Stimulated activated CD4-positive, alpha-beta T cell treated with anti-CD3 and anti-CD28 coated beads, Interleukin-15, amount 100 ng/mL, for 24 hours (primary cell): ENCODE measurements around the gene SGF29.
"Not testable (repeated sequence)": the region's sequence is repeated elsewhere in the genome, so short reads cannot be mapped to it uniquely, and the experiment has no call there.

ENCODE experiments used
- DNase-seq: peaks from one replicate; pipeline ENCODE4 v3.0.0-alpha.2; 2020

SGF29 gene

DNA sequence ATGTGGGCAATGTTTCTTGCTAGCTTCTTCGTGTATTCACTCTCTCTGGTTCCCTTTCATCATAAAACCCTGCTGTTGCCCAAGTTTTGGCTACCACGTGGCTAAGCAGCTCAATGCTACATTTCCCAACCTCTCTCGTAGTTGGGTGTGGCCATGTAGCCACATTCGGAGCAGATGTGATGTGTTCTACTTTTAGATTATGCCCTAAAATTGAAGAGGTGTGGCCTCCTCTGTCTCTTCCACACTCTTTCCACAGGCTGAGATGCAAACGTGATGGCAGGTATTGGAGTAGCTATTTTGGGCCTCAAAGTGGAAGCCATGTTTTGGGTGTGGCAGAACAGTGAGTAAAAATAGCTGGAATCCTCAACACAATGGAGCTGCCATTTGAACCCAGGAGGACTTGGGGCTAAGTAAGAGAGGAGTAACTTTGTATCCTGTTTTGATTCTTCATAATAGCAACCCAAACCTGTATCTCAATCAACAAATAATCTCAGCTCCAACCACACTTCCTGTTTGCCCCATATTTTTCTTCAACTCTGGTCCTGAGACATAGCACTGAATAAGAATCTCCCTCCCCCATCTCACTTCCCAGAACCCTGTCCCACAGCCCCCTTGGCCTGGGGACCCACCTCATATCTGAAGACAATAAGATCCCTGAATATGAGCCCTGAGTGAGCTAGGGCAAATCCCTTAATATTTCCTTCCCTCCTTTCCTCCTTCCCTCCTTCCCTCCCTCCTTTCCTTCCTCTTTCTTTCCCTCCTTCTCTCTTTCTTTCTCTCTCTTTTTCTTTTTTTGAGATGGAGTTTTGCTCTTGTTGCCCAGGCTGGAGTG, 19.0 kb upstream of the SGF29 start:
- no peak for DNase-seq

DNA sequence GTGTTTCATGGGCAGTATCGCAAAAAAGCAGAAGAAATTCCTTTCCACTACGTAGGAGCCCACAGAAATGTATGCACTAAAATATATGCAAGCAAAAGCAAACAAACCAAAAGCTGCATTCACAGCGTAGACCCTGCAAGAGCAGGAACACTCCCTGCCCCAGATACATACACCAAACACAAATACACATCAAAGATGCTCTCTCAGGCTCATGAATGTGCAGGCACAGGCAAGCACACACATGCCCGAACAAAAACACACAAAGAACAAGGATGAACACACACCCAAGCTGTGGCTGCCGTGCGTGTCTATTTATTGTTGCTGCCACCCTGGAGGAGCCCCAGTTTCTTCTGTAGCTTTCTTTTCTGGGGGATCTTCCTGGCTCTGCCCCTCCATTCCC, 16.6 kb upstream of the SGF29 start:
- DNase-seq: no peak

DNA sequence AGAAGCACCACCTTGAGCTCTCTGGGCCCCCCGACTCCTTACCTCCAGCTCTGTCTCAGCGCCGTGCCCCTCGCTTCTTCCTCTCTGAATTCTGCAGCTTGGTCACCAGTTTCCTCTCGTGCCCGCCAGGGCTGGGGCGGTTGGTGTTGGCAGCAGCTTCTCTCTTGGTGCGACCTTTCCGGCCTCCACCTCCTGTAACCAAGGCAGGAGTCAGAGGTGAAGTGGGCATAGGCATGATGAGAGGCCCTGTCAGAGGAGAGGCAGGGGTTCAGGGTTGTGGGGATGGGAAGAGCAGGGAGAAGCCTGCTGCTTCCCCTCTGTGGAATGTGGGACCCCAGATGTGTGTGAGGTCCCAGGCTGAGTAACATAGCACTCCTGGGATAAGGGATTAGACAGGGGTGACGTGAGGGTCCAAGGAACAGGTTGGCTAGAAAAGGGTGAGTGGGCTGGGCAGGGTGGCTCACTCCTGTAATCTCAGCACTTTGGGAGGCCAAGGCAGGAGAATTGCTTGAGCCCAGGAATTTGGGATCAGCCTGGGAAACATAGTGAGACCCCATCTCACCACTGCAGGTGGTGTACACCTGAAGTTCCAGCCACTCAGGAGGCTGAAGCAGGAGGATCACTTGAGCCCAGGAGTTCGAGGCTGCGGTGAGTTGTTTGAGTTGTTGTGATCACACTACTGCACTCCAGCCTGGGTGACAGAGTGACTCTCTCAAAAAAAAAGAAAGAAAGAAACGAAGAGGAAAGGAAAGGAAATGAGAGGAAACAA, 15.6 kb upstream of the SGF29 start:
- no peak for DNase-seq

DNA sequence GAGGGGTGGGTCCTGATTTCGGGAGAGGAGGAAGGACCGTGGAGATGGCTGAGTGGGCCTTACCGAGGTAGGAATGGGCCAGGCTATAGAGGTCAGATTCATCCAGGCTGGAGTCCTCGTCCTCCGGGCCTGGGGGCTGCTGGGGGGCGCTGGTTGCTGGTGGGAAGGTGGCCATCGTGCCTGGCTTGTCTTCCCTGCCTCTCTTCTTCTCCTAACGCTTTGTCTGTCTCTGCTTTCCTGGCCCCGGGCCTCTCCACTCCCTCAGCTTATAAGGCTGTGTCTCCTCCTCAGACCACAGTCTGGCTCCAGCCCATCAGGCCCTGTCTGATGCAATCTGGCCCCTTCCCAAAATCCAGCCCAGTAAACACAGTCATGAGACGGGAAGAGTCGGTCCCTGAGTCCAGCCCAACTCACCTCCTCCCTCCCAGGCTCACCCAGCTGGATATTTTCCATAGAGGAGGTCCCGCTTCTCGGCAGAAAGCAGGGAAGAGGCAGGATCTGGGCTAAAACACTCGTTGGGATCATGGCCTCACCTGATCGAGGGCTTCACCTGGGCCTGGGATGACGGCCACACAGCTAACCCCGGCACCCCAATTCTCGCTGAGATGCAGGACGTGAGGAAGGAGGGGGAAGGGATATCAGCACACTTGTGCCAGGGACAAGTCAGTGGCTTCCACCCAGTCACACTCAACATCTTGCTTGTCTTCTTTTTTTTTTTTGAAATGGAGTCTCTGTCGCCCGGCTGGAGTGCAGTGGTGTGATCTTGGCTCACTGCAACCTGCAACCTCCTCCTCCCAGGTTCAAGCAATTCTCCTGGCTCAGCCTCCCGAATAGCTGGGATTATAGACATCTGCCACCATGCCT, 14.8 kb upstream of the SGF29 start, which contains the start of gene NUPR1:
TSS of gene NUPR1 (minus strand) at position 242 of the 864 bp plus-strand sequence. CDS start at position 175, 67 bp downstream.
- no peak for DNase-seq

DNA sequence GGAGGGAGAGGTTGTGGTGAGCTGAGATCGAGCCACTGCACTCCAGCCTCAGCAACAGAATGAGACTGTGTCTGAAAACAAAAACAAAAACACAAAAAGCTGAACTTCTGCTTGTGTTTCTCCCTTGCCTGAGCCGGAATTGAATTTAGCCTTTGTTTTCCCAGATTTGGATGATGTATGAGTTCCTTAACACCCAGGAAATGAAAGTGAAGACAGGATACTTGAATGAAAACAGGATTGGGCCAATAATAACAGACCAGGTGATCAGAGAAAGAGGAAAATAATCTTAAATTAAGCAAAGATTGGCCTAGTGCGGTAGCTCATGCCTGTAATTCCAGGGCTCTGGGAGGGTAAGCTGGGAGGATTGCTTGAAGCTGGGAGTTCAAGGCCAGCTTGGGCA, 13.4 kb upstream of the SGF29 start:
- DNase-seq: no peak

DNA sequence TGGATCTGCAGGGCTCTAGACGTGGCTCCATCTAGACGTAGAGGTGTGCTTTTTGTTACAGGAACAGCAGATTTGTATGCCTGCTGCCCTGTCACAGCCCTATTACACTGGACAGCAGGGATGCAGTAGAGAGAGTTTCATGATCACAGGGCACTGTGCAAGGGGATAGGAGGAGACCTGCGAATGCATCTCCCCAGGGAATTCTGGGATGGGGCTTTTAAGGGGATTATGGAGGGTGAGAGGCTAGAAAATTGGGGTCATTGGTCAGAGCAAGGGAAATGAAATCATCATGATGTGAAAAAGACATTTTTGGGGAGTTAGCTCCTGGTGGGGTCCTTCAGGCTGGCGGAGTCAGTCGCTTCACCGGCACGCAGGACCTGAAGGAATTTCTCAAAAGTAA, 11.1 kb upstream of the SGF29 start:
- DNase-seq: no peak

DNA sequence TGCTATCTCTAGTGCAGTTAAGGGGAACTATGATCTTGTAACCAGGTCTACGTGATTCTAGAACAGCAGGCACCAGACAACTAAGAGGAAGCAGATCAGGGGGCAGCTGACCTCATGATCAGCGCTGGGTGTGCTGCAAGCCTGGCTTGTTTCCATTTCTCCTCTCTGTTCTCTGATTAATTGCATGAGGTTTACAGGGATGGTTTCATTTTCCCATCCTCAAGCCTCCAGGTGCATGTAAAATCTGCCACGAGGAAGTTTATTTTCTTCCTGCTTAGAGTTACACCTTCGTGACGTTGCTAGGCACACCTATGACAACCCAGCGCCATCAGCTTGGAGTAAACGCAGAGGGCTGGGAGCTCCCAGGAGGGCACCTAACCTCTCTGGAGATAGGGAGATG, 10.6 kb upstream of the SGF29 start:
- no peak for DNase-seq

DNA sequence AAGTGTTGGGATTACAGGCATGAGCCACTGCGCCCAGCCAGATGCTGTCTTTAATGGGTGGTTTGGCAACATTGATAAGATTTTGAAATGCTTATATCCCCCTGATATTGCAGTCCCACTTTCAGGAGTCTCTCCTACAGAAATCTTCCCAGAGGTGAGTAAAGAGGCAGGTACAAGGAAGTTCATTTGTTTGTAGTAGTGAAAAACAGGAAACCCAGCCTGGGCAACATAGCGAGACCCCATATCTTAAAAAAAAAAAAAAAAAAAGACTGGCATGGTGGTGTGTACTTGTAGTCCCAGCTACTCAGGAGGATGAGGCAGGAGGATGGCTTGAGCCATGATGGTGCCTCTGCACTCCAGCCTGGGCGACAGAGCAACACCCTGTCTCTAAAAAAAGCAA, 8.7 kb upstream of the SGF29 start:
- no peak for DNase-seq

DNA sequence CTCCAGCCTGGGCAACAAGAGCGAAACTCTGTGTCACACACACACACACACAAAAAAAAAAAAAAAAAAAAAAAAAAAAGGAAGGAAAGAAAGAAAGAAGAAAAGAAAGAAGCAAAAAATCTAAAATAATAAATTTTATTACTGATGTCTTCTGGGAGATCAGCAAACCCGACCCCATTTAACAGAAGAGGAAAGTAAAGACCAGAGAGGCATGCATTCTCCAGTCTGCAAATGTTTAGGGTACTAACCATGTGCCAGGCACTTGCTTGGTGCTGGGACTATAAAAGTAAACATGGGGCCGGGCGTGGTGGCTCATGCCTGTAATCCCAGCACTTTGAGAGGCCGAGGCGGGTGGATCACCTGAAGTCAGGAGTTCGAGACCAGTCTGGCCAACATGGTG, 7.8 kb upstream of the SGF29 start:
- DNase-seq: not testable (repeated sequence)

DNA sequence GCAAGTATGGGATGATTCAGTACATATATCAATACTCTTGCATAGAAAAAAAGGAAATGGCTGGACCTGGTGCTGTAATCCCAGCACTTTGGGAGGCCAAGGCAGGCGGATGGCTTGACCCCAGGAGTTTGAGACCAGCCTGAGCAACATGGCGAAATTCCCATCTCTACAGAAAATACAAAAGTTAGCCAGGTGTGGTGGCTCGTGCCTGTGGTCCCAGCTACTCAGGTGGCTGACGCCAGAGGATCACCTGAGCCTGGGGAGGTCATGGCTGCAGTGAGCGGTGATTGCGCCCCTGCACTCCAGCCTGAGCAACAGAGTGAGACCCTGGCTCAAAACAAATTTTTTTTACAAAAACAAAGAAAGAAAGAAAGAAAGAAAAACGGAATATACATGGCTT, 7.1 kb upstream of the SGF29 start:
- DNase-seq: no peak

DNA sequence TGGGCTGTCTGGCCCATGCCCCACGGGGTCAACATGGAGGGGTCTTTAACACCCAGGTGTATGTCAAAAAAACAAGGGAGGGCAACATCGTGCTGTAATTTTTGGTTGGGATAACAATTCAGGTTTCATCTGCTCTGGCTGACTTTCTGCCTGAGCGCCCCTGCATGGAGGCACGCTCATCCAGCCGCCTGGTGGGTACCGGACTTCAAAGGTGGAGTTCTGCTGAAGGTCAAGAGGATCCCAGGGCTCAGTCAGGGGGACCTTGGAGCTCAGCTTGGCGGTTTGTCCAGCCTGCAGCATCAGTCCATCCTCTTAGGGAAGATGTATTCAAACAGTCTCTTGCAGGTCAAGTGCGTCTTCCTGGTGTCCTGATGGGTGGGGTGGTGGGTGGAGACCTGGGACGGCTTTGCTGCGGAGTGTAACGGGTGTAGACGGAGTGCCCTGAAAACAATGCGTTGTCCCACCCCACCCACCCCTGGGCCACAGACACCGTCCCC, 5.4 kb upstream of the SGF29 start:
- DNase-seq: no peak

DNA sequence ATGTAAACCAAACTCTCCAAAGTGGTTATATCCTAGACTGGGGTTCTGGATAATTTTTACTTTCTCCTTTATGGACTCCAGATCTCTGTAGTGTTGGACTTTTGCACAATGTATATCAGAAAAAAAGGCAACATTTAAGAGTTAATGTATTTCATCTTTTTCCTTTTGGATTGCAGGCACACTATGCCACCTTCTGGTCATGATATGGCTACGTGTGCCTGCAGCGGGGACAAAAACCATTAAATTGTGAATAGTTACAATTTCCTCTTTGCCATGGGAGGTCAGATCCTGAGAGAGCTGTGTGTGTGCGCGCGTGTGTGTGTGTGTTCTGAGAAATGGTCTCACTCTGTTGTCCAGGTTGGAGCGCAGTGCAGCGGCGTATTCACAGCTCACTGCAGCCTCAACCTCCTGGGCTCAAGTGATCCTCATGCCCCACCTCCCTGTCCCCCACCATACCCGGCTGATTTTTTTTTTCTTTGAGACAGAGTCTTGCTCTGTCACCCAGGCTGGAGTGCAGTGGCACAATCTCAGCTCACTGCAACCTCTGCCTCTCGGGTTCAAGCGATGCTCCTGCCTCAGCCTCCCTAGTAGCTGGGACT, 4.3 kb upstream of the SGF29 start:
- DNase-seq: peak; percentile 12

DNA sequence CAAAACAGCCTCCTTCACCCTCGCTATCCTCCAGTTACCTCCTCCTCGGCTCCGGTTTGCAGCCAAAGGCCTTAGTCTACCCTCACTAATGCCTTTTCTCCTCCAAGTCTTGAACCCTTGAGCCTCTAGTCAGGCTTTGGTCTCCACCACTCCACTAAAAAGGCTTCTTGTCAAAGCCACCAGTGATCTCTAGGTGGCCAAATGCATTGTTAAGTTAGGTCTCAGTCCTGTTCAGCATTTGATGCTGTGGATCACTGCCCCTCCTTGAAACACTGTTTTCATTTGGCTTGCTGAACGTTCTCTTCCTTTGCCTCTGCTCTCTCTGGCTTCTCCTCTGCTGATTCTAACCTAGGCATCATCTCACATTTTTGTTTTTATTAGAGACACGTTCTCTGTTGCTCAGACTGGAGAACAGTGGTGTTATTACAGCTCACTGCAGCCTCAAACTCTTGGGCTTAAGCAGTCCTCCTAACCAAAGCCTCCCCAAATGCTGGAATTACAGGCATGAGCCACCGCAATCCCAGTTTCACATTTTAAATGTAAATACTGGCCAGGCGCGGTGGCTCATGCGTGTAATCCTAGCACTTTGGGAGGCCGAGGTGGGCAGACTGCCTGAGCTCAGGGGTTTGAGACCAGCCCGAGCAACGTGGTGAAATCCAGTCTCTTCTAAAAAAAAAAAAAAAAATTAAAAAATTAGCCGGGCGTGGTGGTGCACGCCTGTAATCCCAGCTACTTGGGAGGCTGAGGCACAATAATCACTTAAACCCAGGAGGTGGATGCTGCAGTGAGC, 1.1 kb downstream of the SGF29 start:
- no peak for DNase-seq

DNA sequence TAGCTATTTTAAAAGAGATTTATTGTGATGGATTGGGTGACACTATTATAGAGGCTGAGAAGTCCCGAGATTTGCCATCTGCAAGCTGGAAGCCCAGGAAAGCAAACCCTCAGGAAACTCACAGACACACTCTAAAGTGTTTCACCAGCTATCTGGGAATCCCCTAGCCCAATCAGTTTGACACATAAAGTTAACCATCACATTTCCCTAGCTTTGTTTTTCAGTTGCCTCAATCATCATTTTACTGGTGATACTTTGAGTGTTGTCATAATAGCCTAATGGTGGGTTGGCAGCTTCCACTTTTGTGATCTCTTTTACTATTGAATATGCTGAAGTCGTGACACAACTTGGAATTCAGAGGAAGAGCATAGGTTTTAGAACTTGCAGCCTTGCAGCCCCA, 1.8 kb downstream of the SGF29 start:
- no peak for DNase-seq

DNA sequence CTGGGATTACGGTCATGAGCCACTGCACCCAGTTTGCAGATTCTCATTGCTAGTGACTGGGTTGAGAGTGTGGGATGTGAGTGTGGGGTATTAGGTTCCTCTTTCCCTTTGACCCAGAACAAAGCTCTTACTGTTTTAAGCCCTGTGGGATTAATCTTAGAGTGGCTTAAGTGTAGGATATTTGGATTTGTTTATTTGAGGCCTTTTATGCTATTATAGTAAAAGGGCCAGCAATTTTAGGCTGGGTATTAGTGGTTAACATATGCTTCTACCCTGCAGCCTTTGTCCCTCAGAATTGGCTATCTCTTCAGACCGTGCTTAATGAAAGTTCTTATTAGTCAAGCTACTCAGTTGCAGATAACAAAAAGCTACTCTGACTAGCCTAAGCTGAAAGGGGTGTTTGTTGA, 3.2 kb downstream of the SGF29 start:
- no peak for DNase-seq

DNA sequence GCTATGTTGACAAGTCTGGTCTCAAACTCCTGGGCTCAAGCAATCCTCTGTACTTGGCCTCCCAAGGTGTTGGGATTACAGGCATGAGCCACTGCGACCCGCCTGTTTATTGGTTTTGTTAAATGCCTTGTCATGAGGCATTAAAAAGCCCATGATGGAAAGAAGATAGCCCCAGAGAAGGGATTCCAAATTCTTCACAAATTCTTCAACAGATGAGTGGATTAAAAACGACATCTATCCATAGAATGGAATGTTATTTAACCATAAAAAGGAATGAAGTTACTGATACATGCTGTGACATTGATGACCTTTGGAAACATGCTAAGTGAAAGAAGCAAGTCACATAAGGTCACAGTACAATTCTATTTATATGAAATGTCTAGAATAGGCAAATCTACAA, 4.7 kb downstream of the SGF29 start:
- DNase-seq: no peak

DNA sequence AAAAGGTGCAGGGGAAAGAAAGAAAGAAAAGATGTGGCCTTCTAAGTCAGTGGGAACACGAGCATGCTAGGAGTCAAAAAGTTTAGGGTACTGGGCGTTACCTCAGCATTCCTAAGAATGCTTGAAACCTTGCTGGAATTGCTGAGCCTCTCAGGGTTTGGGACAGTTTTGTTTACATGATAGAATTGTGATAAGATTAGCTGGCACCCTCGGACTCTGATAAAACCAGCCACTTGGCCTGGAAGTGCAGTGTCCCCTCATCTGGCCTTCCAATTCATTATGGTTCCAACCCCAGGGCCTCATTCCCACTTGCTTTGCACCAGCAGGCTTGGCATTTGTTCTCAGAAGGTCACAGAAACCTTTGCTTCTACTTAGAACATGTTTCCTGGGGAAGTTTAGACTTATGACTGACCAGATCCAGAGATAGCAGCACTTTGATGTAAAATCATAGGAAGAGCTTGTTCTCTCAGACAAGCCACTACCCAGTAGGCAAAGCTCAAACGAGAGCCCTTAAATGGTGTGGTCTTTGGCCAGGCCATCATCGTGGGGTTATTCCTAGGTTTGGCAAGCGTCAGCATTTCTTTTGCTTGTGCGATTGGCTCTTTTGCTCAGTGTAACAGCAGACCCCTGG, 8.0 kb downstream of the SGF29 start:
- no peak for DNase-seq

DNA sequence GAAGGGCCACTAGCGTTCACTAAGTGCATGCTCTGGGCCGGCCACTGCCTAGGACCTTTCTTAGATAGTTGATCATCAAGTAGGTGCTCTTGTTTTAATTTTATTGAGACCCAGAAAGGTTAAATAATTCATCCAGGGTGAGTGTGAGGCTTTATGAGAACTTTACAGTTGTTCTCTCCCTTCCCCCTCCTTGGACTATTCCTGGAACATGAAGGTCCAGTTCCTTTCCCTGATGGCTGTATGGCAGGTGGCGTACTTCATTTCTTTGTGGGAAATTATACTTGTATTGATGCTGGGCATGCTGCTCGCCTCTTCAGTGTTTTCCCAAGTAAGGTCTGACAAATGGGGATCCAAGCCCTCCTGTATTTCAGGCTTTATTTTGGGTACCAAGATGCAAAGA, 8.5 kb downstream of the SGF29 start:
- DNase-seq: no peak

DNA sequence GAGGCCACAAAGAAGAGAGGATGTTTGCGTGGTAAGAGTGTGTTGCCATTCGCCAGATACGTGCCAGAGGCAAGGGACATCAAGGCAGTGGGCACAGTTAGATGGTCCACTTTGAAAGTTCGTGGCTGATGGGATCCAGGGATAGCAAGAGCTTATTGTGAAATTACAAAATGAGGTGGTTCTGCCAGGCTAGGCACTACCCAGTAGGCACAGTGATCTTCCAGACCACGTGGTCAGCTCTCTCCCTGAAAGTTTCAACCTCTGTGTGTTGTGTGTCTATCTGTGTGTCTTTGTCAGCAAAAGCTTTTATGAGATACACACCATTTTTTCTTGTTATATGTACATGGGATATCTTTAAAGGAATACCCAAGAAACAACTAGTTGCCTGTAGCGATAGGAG, 9.5 kb downstream of the SGF29 start:
- no peak for DNase-seq

DNA sequence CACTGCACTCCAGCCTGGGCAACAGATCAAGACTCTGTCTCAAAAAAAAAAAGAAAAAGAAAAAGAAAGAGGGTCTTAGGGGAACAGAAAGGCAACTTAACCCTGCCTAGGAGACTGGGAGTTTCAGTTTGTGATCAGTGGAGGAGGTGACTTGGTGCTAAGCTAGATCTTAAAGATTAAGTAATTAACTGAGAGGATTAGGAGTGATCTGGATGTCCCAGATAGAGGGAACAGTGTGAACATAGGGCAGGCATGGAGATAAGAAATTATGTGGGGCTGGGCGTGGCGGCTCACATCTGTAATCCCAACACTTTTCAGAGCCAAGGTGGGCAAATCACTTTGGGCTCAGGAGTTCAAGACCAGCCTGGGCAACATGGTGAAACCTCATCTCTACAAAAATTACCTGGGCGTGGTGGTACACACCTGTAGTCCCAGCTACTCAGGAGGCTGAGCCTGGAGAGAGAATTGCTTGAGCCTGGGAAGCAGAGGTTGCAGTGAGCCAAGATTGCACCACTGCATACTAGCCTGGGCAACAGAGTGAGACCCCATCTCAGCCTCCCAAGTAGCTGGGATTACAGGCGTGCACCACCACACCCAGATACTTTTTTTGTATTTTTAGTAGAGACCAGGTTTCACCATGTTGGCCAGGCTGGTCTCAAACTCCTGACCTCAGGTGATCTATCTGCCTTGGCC, 12.7 kb downstream of the SGF29 start:
- not testable (repeated sequence) for DNase-seq

DNA sequence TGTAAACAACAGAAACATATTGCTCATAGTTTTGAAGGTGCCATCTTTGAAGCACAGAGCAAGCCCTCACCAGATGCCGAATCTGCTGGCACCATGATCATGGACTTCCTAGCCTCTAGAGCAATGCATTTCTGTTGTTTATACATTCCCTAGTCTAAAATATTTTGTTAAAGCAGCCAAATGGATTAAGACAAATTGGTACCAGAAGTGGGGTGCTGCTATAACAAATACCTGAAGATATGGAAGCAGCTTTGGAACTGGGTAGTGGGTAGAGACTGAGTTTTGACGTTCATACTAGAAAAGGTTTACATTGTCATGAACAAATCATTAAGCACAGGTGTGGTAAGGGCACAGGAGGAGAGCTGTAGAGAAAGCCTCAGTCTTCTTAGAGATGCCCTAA, 13.6 kb downstream of the SGF29 start:
- DNase-seq: no peak
